T-helper 1 cell treated with Interleukin-12 subunit alpha and Interleukin-12 subunit beta and Interleukin-4 antibody, amounts not matched to agents 30 μg/mL and 1 μg/mL, for 36 hours (primary cell): ENCODE data around the gene LDLRAP1.
A peak's percentile ranks its signal among the peaks of the same experiment; 100 is the strongest.
"Not testable (repeated sequence)": the region's sequence is repeated elsewhere in the genome, so short reads cannot be mapped to it uniquely, and the experiment has no call there.

Source experiments
- H3K27ac Mint-ChIP-seq: one replicate; pipeline ENCODE4 v1.8.0; 2021; ENCODE audit warnings: mild to moderate bottlenecking, mixed read lengths
- H3K27me3 Mint-ChIP-seq: one replicate; pipeline ENCODE4 v1.8.0; 2021; ENCODE audit warnings: low read depth, mixed read lengths
- H3K36me3 Mint-ChIP-seq: one replicate; pipeline ENCODE4 v1.8.0; 2021; ENCODE audit warnings: low read depth, mixed read lengths
- H3K4me1 Mint-ChIP-seq: one replicate; pipeline ENCODE4 v1.8.0; 2021; ENCODE audit warnings: low read depth, mixed read lengths
- H3K4me3 Mint-ChIP-seq: one replicate; pipeline ENCODE4 v1.8.0; 2021; ENCODE audit warnings: mild to moderate bottlenecking, moderate library complexity, mixed read lengths
- H3K9me3 Mint-ChIP-seq: one replicate; pipeline ENCODE4 v1.8.0; 2021; ENCODE audit warnings: mixed read lengths

The LDLRAP1 gene

GRCh38 chr1:25543425-25544242, at the start of gene LDLRAP1:
TSS of gene LDLRAP1 (plus strand) at chr1:25543606. CDS start at chr1:25543699, 93 bp downstream.
- Mint-ChIP-seq H3K9me3 (no peaks in the 10 kb centered on the region), H3K27me3 (peaks cover 33% of the 10 kb centered on the region), H3K27ac (peak within 1 kb of the TSS; percentile 31), H3K4me3 (peak within 1 kb of the TSS; percentile 72), H3K36me3 (peaks cover 11% of the 10 kb centered on the region), H3K4me1 (peaks cover 13% of the 10 kb centered on the region)

GRCh38 chr1:25494952-25495351, 48.5 kb upstream of the LDLRAP1 start:
- Mint-ChIP-seq H3K27ac (no peak overlapping the region), H3K27me3 (no peaks in the 10 kb centered on the region), H3K36me3 (peaks cover 32% of the 10 kb centered on the region), H3K9me3 (no peaks in the 10 kb centered on the region), H3K4me3 (no peak overlapping the region), H3K4me1 (peaks cover 4% of the 10 kb centered on the region)

- Mint-ChIP-seq H3K36me3 (peaks cover 22% of the 10 kb centered on the region), H3K9me3 (no peaks in the 10 kb centered on the region), H3K27me3 (no peaks in the 10 kb centered on the region), H3K27ac (no peak overlapping the region), H3K4me3 (no peak overlapping the region), H3K4me1 (peaks cover 4% of the 10 kb centered on the region)
These were observed 42.7 kb upstream of the LDLRAP1 start for GRCh38 chr1:25500694-25501093.

- no peaks in the 10 kb centered on the region for H3K9me3 Mint-ChIP-seq
- no peaks in the 10 kb centered on the region for H3K27me3 Mint-ChIP-seq
- H3K4me3 Mint-ChIP-seq = no peak overlapping the region
- H3K4me1 Mint-ChIP-seq = peaks cover 8% of the 10 kb centered on the region
- H3K27ac Mint-ChIP-seq = no peak overlapping the region
- H3K36me3 Mint-ChIP-seq = peaks cover 21% of the 10 kb centered on the region
These were observed 42.0 kb upstream of the LDLRAP1 start for GRCh38 chr1:25501235-25502058.

- H3K4me3 Mint-ChIP-seq = no peak overlapping the region
- H3K36me3 Mint-ChIP-seq = peaks cover 16% of the 10 kb centered on the region
- peaks cover 4% of the 10 kb centered on the region for H3K27me3 Mint-ChIP-seq
- no peak overlapping the region for H3K27ac Mint-ChIP-seq
- no peaks in the 10 kb centered on the region for H3K9me3 Mint-ChIP-seq
- peaks cover 10% of the 10 kb centered on the region for H3K4me1 Mint-ChIP-seq
These were observed 40.4 kb upstream of the LDLRAP1 start for GRCh38 chr1:25502957-25503356.

GRCh38 chr1:25503551-25504426, 39.6 kb upstream of the LDLRAP1 start:
- H3K27me3 Mint-ChIP-seq = peaks cover 4% of the 10 kb centered on the region
- no peak overlapping the region for H3K27ac Mint-ChIP-seq
- H3K36me3 Mint-ChIP-seq = peaks cover 10% of the 10 kb centered on the region
- peaks cover 10% of the 10 kb centered on the region for H3K4me1 Mint-ChIP-seq
- no peaks in the 10 kb centered on the region for H3K9me3 Mint-ChIP-seq
- H3K4me3 Mint-ChIP-seq = no peak overlapping the region

GRCh38 chr1:25504706-25505595, 38.5 kb upstream of the LDLRAP1 start:
- H3K4me3 Mint-ChIP-seq = no peak overlapping the region
- H3K4me1 Mint-ChIP-seq = peaks cover 10% of the 10 kb centered on the region
- peaks cover 4% of the 10 kb centered on the region for H3K27me3 Mint-ChIP-seq
- H3K9me3 Mint-ChIP-seq = no peaks in the 10 kb centered on the region
- no peak overlapping the region for H3K27ac Mint-ChIP-seq
- peaks cover 10% of the 10 kb centered on the region for H3K36me3 Mint-ChIP-seq

- peaks cover 10% of the 10 kb centered on the region for H3K4me1 Mint-ChIP-seq
- peaks cover 6% of the 10 kb centered on the region for H3K36me3 Mint-ChIP-seq
- H3K9me3 Mint-ChIP-seq = no peaks in the 10 kb centered on the region
- peak overlapping the region; percentile 29 for H3K4me3 Mint-ChIP-seq
- H3K27me3 Mint-ChIP-seq = peaks cover 4% of the 10 kb centered on the region
- H3K27ac Mint-ChIP-seq = no peak overlapping the region
These were observed 37.6 kb upstream of the LDLRAP1 start for GRCh38 chr1:25505656-25506385.

GRCh38 chr1:25506566-25507463, 36.6 kb upstream of the LDLRAP1 start:
- not testable (repeated sequence) for H3K27me3 Mint-ChIP-seq, H3K4me1 Mint-ChIP-seq, H3K9me3 Mint-ChIP-seq, H3K36me3 Mint-ChIP-seq
- H3K27ac Mint-ChIP-seq = peak overlapping the region; percentile 19
- peak overlapping the region; percentile 48 for H3K4me3 Mint-ChIP-seq

GRCh38 chr1:25513666-25514065, 29.7 kb upstream of the LDLRAP1 start:
- peaks cover 7% of the 10 kb centered on the region for H3K27me3 Mint-ChIP-seq
- H3K9me3 Mint-ChIP-seq = no peaks in the 10 kb centered on the region
- H3K4me1 Mint-ChIP-seq = no peaks in the 10 kb centered on the region
- no peak overlapping the region for H3K4me3 Mint-ChIP-seq
- no peaks in the 10 kb centered on the region for H3K36me3 Mint-ChIP-seq
- no peak overlapping the region for H3K27ac Mint-ChIP-seq

GRCh38 chr1:25515033-25515432, 28.4 kb upstream of the LDLRAP1 start:
- Mint-ChIP-seq H3K4me1 (no peaks in the 10 kb centered on the region), H3K4me3 (no peak overlapping the region), H3K36me3 (no peaks in the 10 kb centered on the region), H3K27me3 (peaks cover 7% of the 10 kb centered on the region), H3K9me3 (no peaks in the 10 kb centered on the region), H3K27ac (no peak overlapping the region)

GRCh38 chr1:25516686-25517085, 26.7 kb upstream of the LDLRAP1 start:
- peaks cover 7% of the 10 kb centered on the region for H3K27me3 Mint-ChIP-seq
- H3K4me1 Mint-ChIP-seq = peaks cover 4% of the 10 kb centered on the region
- no peak overlapping the region for H3K27ac Mint-ChIP-seq
- no peaks in the 10 kb centered on the region for H3K9me3 Mint-ChIP-seq
- no peaks in the 10 kb centered on the region for H3K36me3 Mint-ChIP-seq
- no peak overlapping the region for H3K4me3 Mint-ChIP-seq
